T1000 (cell line): Measurements from ENCODE around the gene PZP.
"Not testable (repeated sequence)": the region's sequence is repeated elsewhere in the genome, so short reads cannot be mapped to it uniquely, and the experiment has no call there.

Experiments
- DNase-seq: peaks from one replicate; lab custom pipeline; 2025; ENCODE audit warnings: mixed read lengths; lab: John Stamatoyannopoulos, UW

The PZP gene

GRCh38 chr12:9208229-9208628 lies at the start of gene PZP:
PZP (minus strand) TSS chr12:9208395; CDS start chr12:9208341, 54 bp downstream.
- no peak for DNase-seq

- DNase-seq: no peak
These were observed 48.7 kb upstream of the PZP start for GRCh38 chr12:9256758-9257405.

GRCh38 chr12:9256341-9256740 lies 48.1 kb upstream of the PZP start:
- DNase-seq: no peak

- DNase-seq: no peak
These were observed 47.6 kb upstream of the PZP start for GRCh38 chr12:9255837-9256236.

GRCh38 chr12:9253464-9253863 lies 45.3 kb upstream of the PZP start:
- DNase-seq: no peak

- DNase-seq: not testable (repeated sequence)
These were observed 44.6 kb upstream of the PZP start for GRCh38 chr12:9252791-9253190.

GRCh38 chr12:9252256-9252655 lies 44.1 kb upstream of the PZP start:
- no peak for DNase-seq

GRCh38 chr12:9248435-9248834 lies 40.2 kb upstream of the PZP start:
- no peak for DNase-seq

GRCh38 chr12:9244894-9245293 lies 36.7 kb upstream of the PZP start:
- DNase-seq: no peak

GRCh38 chr12:9243999-9244649 lies 35.9 kb upstream of the PZP start:
- DNase-seq: no peak

GRCh38 chr12:9241301-9241700 lies 33.1 kb upstream of the PZP start:
- no peak for DNase-seq

- no peak for DNase-seq
These were observed 32.6 kb upstream of the PZP start for GRCh38 chr12:9240776-9241175.

- DNase-seq: not testable (repeated sequence)
These were observed 31.9 kb upstream of the PZP start for GRCh38 chr12:9240004-9240635.

GRCh38 chr12:9237286-9237685 lies 29.1 kb upstream of the PZP start:
- no peak for DNase-seq

- no peak for DNase-seq
These were observed 27.3 kb upstream of the PZP start for GRCh38 chr12:9235519-9235918.

GRCh38 chr12:9227950-9228349 lies 19.8 kb upstream of the PZP start:
- no peak for DNase-seq

GRCh38 chr12:9223830-9224229 lies 15.6 kb upstream of the PZP start:
- no peak for DNase-seq

GRCh38 chr12:9221483-9221882 lies 13.3 kb upstream of the PZP start:
- DNase-seq: no peak

- not testable (repeated sequence) for DNase-seq
These were observed 12.8 kb upstream of the PZP start for GRCh38 chr12:9221011-9221410.

GRCh38 chr12:9214534-9214933 lies 6.3 kb upstream of the PZP start:
- no peak for DNase-seq

GRCh38 chr12:9211687-9212086 lies 3.5 kb upstream of the PZP start:
- DNase-seq: no peak

- DNase-seq: no peak
These were observed 3.8 kb downstream of the PZP start for GRCh38 chr12:9204380-9204779.

GRCh38 chr12:9198012-9198411 lies 10.2 kb downstream of the PZP start:
- DNase-seq: no peak
